ENCODE results near the gene SLC34A3.

- TF ChIP-seq CTCF (IDR thresholded peaks at IDR 0.05) = no peak
- no peak for TF ChIP-seq HMGXB4 (CRISPR knock-in tag; IDR thresholded peaks at IDR 0.05)
- TF ChIP-seq PRRX2 (CRISPR knock-in tag; IDR thresholded peaks at IDR 0.05) = no peak
- TF ChIP-seq, protein P1, sequence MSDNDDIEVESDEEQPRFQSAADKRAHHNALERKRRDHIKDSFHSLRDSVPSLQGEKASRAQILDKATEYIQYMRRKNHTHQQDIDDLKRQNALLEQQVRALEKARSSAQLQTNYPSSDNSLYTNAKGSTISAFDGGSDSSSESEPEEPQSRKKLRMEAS (CRISPR knock-in tag; IDR thresholded peaks at IDR 0.05) = no peak
- TF ChIP-seq TCF7 (CRISPR knock-in tag; IDR thresholded peaks at IDR 0.05; ENCODE audit: low read depth) = no peak
- TF ChIP-seq NR1H2 (CRISPR knock-in tag; IDR thresholded peaks at IDR 0.05) = no peak
These were observed 19.9 kb downstream of the SLC34A3 start for GRCh38 chr9:137250329-137251193.

Data from WTC11 (cell line).